Neural cell (in vitro differentiated cells): ENCODE data around the gene MERTK.

Experiments
- EP300 ChIP-seq: fragments of 450-650 bp; conservative IDR thresholded peaks from 2 replicates; pipeline ENCODE4 v1.6.1; 2014; ENCODE audit warnings: antibody characterized with exemption, mild to moderate bottlenecking, moderate library complexity; ENCODE audit not compliant: poor library complexity, severe bottlenecking
- EZH2 ChIP-seq: fragments of 200-600, 300-800 bp; shearing (Covaris generic), sonication (generic); IDR thresholded peaks from 2 replicates; pipeline ENCODE4 v1.6.1; 2014; ENCODE audit warnings: antibody characterized with exemption, low read length, borderline replicate concordance, mild to moderate bottlenecking; ENCODE audit not compliant: insufficient read depth, poor library complexity, severe bottlenecking
- MXI1 ChIP-seq: fragments of 450-650 bp; conservative IDR thresholded peaks from 2 replicates; pipeline ENCODE4 v1.6.1; 2014; ENCODE audit warnings: antibody characterized with exemption, mild to moderate bottlenecking; ENCODE audit not compliant: poor library complexity, severe bottlenecking
- POLR2AphosphoS5 ChIP-seq: IDR thresholded peaks from 2 replicates; pipeline ENCODE4 v1.6.1; 2012
- SMC3 ChIP-seq: fragments of 450-650 bp; conservative IDR thresholded peaks from 2 replicates; pipeline ENCODE4 v1.6.1; 2014; ENCODE audit warnings: antibody characterized with exemption, mild to moderate bottlenecking, moderate library complexity; ENCODE audit not compliant: poor library complexity
- TF ChIP-seq, protein P1 (sequence below): fragments of 450-650 bp; IDR thresholded peaks from 2 replicates; pipeline ENCODE4 v1.5.1; 2014; ENCODE audit warnings: antibody characterized with exemption, mild to moderate bottlenecking, moderate library complexity; ENCODE audit not compliant: poor library complexity, severe bottlenecking
- TF ChIP-seq, protein P2 (sequence below): IDR thresholded peaks from 2 replicates; pipeline ENCODE4 v1.6.1; 2012; ENCODE audit warnings: borderline replicate concordance

DNA sequence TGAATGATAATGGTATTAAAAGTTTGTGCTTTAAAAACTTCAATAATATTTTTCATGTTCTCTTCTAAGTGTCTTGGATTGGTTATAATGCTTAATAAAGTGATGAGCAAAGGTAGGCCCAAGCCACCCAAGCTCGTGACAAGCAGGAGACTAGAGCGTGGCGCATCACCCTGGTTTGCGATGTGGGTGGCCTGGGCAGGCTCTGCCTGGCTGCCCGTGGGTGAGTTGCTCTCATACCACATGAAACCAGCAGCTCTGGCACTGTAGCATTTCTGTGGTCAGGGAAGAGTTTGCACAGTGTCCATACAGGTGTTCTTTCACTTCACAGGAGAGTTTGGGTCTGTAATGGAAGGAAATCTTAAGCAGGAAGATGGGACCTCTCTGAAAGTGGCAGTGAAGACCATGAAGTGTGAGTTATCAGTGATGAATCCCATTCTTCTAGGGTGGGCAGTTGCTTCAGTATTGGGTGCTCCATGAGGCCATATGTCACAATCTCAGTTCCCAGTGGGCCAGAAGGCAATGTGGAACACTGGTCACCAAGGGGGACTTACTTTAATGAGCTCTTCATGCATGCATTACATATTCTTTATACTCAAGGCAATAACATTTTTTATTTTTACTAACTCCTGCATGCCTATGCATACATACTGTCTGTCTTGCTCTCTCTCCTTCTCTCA, 105.3 kb downstream of the MERTK start:
- TF ChIP-seq, protein P1, sequence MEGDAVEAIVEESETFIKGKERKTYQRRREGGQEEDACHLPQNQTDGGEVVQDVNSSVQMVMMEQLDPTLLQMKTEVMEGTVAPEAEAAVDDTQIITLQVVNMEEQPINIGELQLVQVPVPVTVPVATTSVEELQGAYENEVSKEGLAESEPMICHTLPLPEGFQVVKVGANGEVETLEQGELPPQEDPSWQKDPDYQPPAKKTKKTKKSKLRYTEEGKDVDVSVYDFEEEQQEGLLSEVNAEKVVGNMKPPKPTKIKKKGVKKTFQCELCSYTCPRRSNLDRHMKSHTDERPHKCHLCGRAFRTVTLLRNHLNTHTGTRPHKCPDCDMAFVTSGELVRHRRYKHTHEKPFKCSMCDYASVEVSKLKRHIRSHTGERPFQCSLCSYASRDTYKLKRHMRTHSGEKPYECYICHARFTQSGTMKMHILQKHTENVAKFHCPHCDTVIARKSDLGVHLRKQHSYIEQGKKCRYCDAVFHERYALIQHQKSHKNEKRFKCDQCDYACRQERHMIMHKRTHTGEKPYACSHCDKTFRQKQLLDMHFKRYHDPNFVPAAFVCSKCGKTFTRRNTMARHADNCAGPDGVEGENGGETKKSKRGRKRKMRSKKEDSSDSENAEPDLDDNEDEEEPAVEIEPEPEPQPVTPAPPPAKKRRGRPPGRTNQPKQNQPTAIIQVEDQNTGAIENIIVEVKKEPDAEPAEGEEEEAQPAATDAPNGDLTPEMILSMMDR = no peak
- TF ChIP-seq POLR2AphosphoS5 (no peak), EZH2 (no peak), MXI1 (no peak), SMC3 (no peak), EP300 (no peak)
- TF ChIP-seq, protein P2, sequence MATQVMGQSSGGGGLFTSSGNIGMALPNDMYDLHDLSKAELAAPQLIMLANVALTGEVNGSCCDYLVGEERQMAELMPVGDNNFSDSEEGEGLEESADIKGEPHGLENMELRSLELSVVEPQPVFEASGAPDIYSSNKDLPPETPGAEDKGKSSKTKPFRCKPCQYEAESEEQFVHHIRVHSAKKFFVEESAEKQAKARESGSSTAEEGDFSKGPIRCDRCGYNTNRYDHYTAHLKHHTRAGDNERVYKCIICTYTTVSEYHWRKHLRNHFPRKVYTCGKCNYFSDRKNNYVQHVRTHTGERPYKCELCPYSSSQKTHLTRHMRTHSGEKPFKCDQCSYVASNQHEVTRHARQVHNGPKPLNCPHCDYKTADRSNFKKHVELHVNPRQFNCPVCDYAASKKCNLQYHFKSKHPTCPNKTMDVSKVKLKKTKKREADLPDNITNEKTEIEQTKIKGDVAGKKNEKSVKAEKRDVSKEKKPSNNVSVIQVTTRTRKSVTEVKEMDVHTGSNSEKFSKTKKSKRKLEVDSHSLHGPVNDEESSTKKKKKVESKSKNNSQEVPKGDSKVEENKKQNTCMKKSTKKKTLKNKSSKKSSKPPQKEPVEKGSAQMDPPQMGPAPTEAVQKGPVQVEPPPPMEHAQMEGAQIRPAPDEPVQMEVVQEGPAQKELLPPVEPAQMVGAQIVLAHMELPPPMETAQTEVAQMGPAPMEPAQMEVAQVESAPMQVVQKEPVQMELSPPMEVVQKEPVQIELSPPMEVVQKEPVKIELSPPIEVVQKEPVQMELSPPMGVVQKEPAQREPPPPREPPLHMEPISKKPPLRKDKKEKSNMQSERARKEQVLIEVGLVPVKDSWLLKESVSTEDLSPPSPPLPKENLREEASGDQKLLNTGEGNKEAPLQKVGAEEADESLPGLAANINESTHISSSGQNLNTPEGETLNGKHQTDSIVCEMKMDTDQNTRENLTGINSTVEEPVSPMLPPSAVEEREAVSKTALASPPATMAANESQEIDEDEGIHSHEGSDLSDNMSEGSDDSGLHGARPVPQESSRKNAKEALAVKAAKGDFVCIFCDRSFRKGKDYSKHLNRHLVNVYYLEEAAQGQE = no peak
